GM19099 (cell line): ENCODE results near the gene PRSS53.

ENCODE experiments used
- POLR2A ChIP-seq: IDR thresholded peaks from 3 replicates; pipeline ENCODE4 v1.6.1; 2011; ENCODE audit warnings: low read depth; ENCODE audit not compliant: insufficient read length; ENCODE audit errors: extremely low read depth

Gene PRSS53

DNA sequence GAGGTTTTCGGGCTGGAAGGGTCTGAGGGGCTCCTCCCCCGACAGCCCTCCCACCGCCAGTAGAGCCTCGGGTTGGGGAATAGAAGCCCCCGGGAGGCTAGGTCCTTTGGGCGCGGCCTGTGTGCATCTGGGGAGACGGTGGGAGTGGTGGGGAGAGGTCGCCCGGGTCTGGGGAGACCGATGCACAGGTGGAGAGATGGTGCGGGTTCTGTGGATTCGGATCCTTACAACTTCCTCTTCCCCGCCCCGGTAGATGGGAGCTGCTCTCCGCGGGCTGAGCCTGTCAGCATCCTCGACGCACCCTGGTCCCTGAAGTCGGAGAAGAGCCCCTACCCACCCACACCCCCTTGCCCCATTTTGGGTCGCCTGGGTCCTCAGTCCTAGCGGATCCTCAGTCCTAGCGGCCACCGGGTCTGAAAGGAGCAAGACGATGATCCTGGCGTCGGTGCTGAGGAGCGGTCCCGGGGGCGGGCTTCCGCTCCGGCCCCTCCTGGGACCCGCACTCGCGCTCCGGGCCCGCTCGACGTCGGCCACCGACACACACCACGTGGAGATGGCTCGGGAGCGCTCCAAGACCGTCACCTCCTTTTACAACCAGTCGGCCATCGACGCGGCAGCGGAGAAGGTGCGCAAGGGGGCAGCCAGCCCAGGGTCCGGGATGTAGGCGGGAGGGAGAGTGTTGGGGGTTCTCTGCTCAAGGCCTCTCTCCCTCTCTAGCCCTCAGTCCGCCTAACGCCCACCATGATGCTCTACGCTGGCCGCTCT, 20.2 kb upstream of the PRSS53 start:
- TF ChIP-seq POLR2A: no peak

- peak; percentile 58 for TF ChIP-seq POLR2A
Measured at GRCh38 chr16:31108035-31108793, 19.5 kb upstream of the PRSS53 start, which contains the start of gene BCKDK. Gene BCKDK, plus strand, starts transcription at chr16:31108386. Its CDS starts 838 bp downstream, at chr16:31109224.

DNA sequence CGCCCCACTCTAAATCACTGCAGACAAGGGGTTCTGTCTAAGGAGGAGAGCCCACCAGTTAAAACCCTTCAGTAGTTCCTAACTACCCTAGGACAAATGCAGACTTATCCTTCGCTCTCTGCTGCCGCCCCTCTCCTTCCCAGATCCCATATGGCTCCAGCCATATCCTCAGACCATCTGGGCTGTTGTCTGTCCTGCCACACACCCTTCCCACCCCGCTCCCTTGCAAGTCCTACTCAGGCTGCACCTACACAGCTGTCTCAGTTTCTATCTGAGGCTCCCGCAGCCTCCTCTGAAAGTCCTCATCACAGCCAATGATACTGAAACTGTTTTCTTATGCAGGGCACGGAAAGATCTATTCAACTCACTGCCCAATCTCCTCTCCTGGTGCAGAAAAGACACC, 18.7 kb upstream of the PRSS53 start:
- TF ChIP-seq POLR2A: no peak

DNA sequence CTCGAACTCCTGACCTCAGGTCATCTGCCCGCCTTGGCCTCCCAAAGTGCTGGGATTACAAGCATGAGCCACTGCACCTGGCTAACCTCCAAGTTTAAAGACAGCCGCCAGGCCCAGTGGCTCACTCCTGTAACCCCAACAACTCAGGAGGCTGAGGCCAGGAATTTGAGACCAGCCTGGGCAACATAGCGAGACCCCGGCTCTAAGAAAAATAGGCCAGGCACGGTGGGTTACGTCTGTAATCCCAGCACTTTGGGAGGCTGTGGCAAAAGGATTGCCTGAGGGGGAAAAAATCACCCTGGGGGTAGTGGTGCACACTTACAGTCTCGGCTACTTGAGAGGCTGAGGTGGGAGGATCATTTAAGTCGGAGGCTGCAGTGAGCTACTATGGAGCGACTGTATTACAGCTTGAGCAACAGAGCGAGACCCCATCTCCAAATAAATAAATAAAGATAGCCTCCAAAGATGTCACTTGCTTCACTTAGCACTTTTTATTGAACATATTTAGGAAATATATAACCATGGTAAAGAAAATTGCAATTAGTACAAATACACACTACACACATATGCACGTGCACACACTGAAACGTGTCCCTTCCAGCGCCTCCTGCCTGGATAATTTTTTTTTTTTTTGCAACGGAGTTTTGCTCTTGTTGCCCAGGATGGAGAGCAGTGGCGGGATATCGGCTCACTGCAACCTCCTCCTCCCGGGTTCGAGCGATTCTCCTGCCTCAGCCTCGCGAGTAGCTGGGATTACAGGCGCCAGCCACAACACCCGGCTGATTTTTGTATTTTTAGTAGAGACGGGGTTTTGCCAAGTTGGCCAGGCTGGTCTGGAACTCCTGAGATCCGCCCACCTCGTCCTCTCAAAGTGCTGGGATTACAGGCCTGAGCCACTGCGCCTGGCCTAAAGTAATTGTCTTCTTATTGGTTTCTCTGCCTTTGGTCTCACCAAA, 18.0 kb upstream of the PRSS53 start:
- no peak for TF ChIP-seq POLR2A

- TF ChIP-seq POLR2A: no peak
Measured at GRCh38 chr16:31105677-31106213, 17.0 kb upstream of the PRSS53 start.

GRCh38 chr16:31099860-31100638, 11.3 kb upstream of the PRSS53 start:
- no peak for TF ChIP-seq POLR2A

GRCh38 chr16:31094424-31095120, 5.8 kb upstream of the PRSS53 start, which contains the start of gene VKORC1:
Gene VKORC1, minus strand, starts transcription at chr16:31094797. Its CDS starts 68 bp downstream, at chr16:31094729.
- TF ChIP-seq POLR2A: peak; percentile 63

- no peak for TF ChIP-seq POLR2A
Measured at GRCh38 chr16:31094088-31094423, 5.3 kb upstream of the PRSS53 start.

- TF ChIP-seq POLR2A: no peak
Measured at GRCh38 chr16:31093132-31093703, 4.5 kb upstream of the PRSS53 start.

GRCh38 chr16:31092330-31092729, 3.6 kb upstream of the PRSS53 start:
- no peak for TF ChIP-seq POLR2A

GRCh38 chr16:31090540-31090939, 1.8 kb upstream of the PRSS53 start:
- TF ChIP-seq POLR2A: no peak

- no peak for TF ChIP-seq POLR2A
Measured at GRCh38 chr16:31089199-31089598, 456 bp upstream of the PRSS53 start.

- no peak for TF ChIP-seq POLR2A
Measured at GRCh38 chr16:31087971-31088370, 772 bp downstream of the PRSS53 start.
